ENCODE results near the gene CALML4. TPM values are rescaled to one million over a fixed set of nuclear protein-coding genes. Genes with fewer than 3 reads are reported as not detected.

Gene CALML4
- total RNA-seq, 2 donors from 2014 or later, result 6.0 to 7.0 TPM

GRCh38 chr15:68154923-68155559 is 50.1 kb downstream of the CALML4 start:
- H3K9me3 Mint-ChIP-seq, result no peaks in the 10 kb centered on the region
- no peak overlapping the region for H3K27ac Mint-ChIP-seq
- H3K4me3 Mint-ChIP-seq, result no peak overlapping the region
- peaks cover 4% of the 10 kb centered on the region for H3K4me1 Mint-ChIP-seq (ENCODE audit: low read depth)
- no peaks in the 10 kb centered on the region for H3K27me3 Mint-ChIP-seq (ENCODE audit: low read depth)
- peaks cover 1 to 14% of the 10 kb centered on the region in 2 donors for H3K36me3 Mint-ChIP-seq (ENCODE audit: insufficient read depth in 2 of 2)
- DNase-seq, result no peak
- ATAC-seq (replicated peaks in 1 of 2), result no peak

GRCh38 chr15:68152342-68152741 is 52.8 kb downstream of the CALML4 start:
- no peak for ATAC-seq (replicated peaks in 1 of 2)
- no peak overlapping the region for H3K4me3 Mint-ChIP-seq
- peaks cover 1 to 15% of the 10 kb centered on the region in 2 donors for H3K36me3 Mint-ChIP-seq (ENCODE audit: insufficient read depth in 2 of 2)

GRCh38 chr15:68151277-68151676 is 53.9 kb downstream of the CALML4 start:
- no peaks in the 10 kb centered on the region for H3K27me3 Mint-ChIP-seq (ENCODE audit: low read depth)
- ATAC-seq (replicated peaks in 1 of 2) (no peak), DNase-seq (no peak)
- peaks cover 18% of the 10 kb centered on the region for H3K4me1 Mint-ChIP-seq (ENCODE audit: low read depth)
- no peak overlapping the region for H3K4me3 Mint-ChIP-seq
- H3K36me3 Mint-ChIP-seq (ENCODE audit: insufficient read depth in 2 of 2), result peaks cover 1 to 15% of the 10 kb centered on the region in 2 donors
- no peaks in the 10 kb centered on the region for H3K9me3 Mint-ChIP-seq
- H3K27ac Mint-ChIP-seq, result no peak overlapping the region

More at GRCh38 chr15:68152342-68152741, 52.8 kb downstream of the CALML4 start:
- Mint-ChIP-seq H3K9me3 (no peaks in the 10 kb centered on the region), H3K27ac (no peak overlapping the region), H3K4me1 (ENCODE audit: low read depth) (peaks cover 18% of the 10 kb centered on the region), H3K27me3 (ENCODE audit: low read depth) (no peaks in the 10 kb centered on the region)
- no peak for DNase-seq

DNA sequence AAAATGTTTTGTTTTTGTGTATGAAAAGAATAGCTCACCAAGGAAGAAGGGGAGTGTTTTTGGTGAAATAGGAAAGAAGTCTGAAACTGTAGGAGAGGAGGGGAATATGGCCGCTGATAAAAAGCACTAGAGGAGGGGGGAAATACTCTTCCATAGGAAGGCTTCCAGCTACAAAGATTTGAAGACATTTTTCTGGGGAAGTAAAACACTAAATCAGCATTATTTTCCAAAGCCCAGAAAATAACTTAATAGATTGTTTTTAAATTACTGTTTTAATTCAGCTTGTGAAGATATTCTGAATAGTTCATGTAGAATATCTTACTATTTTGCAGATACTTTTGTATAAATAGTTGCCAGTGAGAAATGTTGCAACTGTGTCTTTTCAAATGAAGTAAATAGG is 54.9 kb downstream of the CALML4 start:
- no peak overlapping the region for H3K4me3 Mint-ChIP-seq
- peaks cover 18% of the 10 kb centered on the region for H3K4me1 Mint-ChIP-seq (ENCODE audit: low read depth)
- H3K27ac Mint-ChIP-seq, result no peak overlapping the region
- peaks cover 1 to 17% of the 10 kb centered on the region in 2 donors for H3K36me3 Mint-ChIP-seq (ENCODE audit: insufficient read depth in 2 of 2)
- H3K27me3 Mint-ChIP-seq (ENCODE audit: low read depth), result no peaks in the 10 kb centered on the region
- no peaks in the 10 kb centered on the region for H3K9me3 Mint-ChIP-seq
- DNase-seq (no peak), ATAC-seq (replicated peaks in 1 of 2) (no peak)

- Mint-ChIP-seq H3K36me3 (ENCODE audit: insufficient read depth in 2 of 2) (peaks cover 1 to 11% of the 10 kb centered on the region in 2 donors), H3K9me3 (no peaks in the 10 kb centered on the region), H3K4me3 (no peak overlapping the region), H3K4me1 (ENCODE audit: low read depth) (peaks cover 18% of the 10 kb centered on the region), H3K27ac (no peak overlapping the region), H3K27me3 (ENCODE audit: low read depth) (no peaks in the 10 kb centered on the region)
- ATAC-seq (replicated peaks in 1 of 2), result no peak
- no peak for DNase-seq
Observed at GRCh38 chr15:68149059-68149458, 56.1 kb downstream of the CALML4 start.

DNA sequence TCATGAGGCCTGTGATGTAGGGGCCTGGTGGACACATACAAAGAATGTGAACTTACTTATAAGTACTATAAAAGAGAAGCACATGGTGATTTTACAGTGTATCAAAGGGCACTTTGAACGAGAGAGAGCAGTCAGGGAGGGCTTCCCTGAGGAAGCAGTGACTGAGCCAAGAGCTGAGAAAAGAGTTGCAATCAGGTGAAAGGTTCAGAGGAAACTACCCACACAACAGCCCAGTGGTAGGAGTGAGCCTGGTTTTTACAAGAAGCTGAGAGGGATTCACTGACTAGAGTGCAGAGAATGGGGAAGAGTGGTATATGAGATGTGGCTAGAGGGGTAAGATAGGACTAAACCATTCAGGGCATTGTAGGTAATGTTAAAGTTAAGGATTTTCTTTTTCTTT is 57.1 kb downstream of the CALML4 start:
- Mint-ChIP-seq H3K27ac (no peak overlapping the region), H3K27me3 (ENCODE audit: low read depth) (no peaks in the 10 kb centered on the region), H3K36me3 (ENCODE audit: insufficient read depth in 2 of 2) (peaks cover 1 to 10% of the 10 kb centered on the region in 2 donors), H3K4me3 (no peak overlapping the region), H3K9me3 (no peaks in the 10 kb centered on the region), H3K4me1 (ENCODE audit: low read depth) (peaks cover 18% of the 10 kb centered on the region)
- no peak for ATAC-seq (replicated peaks in 1 of 2)
- DNase-seq, result no peak

GRCh38 chr15:68145706-68146105 is 59.4 kb downstream of the CALML4 start:
- no peak for ATAC-seq (replicated peaks in 1 of 2)
- Mint-ChIP-seq H3K4me3 (no peak overlapping the region), H3K4me1 (ENCODE audit: low read depth) (peaks cover 14% of the 10 kb centered on the region), H3K9me3 (no peaks in the 10 kb centered on the region), H3K36me3 (ENCODE audit: insufficient read depth in 2 of 2) (peaks cover 0 to 5% of the 10 kb centered on the region in 2 donors), H3K27me3 (ENCODE audit: low read depth) (no peaks in the 10 kb centered on the region), H3K27ac (no peak overlapping the region)
- DNase-seq, result no peak

- no peak overlapping the region for H3K27ac Mint-ChIP-seq
- H3K9me3 Mint-ChIP-seq, result no peaks in the 10 kb centered on the region
- peaks cover 10% of the 10 kb centered on the region for H3K4me1 Mint-ChIP-seq (ENCODE audit: low read depth)
- peaks cover 0 to 4% of the 10 kb centered on the region in 2 donors for H3K36me3 Mint-ChIP-seq (ENCODE audit: insufficient read depth in 2 of 2)
- no peaks in the 10 kb centered on the region for H3K27me3 Mint-ChIP-seq (ENCODE audit: low read depth)
- no peak overlapping the region for H3K4me3 Mint-ChIP-seq
- no peak for DNase-seq
- ATAC-seq (replicated peaks in 1 of 2), result no peak
Observed at GRCh38 chr15:68143785-68144184, 61.3 kb downstream of the CALML4 start.

DNA sequence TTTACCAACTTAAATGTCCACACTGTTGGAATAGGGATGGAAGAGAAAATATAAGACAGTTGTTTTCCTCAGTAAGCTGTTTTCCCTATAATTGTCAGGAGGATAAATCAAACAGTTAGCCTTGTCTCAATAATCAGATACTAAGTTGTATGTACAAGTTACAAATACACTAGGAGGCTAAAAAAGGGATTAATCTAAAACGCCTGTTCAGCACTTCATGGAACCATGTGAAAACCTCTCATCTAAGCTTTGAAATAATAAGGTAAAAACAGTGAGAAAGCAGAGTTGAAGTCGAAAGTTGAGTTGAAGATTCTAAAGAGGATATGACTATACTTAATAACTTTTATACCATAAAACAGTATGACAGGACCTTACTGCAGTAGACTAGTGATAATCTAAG is 62.0 kb downstream of the CALML4 start:
- no peak overlapping the region for H3K27ac Mint-ChIP-seq
- DNase-seq (no peak), ATAC-seq (replicated peaks in 1 of 2) (no peak)
- H3K27me3 Mint-ChIP-seq (ENCODE audit: low read depth), result no peaks in the 10 kb centered on the region
- H3K9me3 Mint-ChIP-seq, result no peaks in the 10 kb centered on the region
- peaks cover 0 to 2% of the 10 kb centered on the region in 2 donors for H3K36me3 Mint-ChIP-seq (ENCODE audit: insufficient read depth in 2 of 2)
- no peak overlapping the region for H3K4me3 Mint-ChIP-seq
- H3K4me1 Mint-ChIP-seq (ENCODE audit: low read depth), result peaks cover 6% of the 10 kb centered on the region

Other genes starting within 250 kb of the CALML4 start
- 10 to 100 TPM; 43.3 to 48.1 TPM for gene PIAS1, start 151.0 kb downstream of the CALML4 start, total RNA-seq
- gene CLN6, start 24.4 kb upstream of the CALML4 start, total RNA-seq, result 10 to 100 TPM; 31.6 to 40.7 TPM
- gene FEM1B, start 72.4 kb upstream of the CALML4 start, total RNA-seq, result 10 to 100 TPM; 51.3 to 54.6 TPM
- 1 to 10 TPM in 1 of 2 donors, under 1 TPM in 1; 0.58 to 1.6 TPM for gene ITGA11, start 226.8 kb upstream of the CALML4 start, total RNA-seq